ENCODE measurements around the gene OR52R1. TPM values are rescaled to one million over a fixed set of nuclear protein-coding genes. Genes with fewer than 3 reads are reported as not detected.

OR52R1 gene
- total RNA-seq (not detected), polyA plus RNA-seq (ENCODE audit: insufficient read depth in 1 of 8, insufficient read length in 8 of 8, low replicate concordance in 1 of 8) (not detected)
- long read RNA-seq, donor 1, result 0 reads
- long read RNA-seq, donor 2, result 0 reads
- long read RNA-seq, donor 3, result 0 reads
- long read RNA-seq, donor 4, partial matches to known transcripts, result 0 of 1 reads
- long read RNA-seq, donor 4, other reads (novel, unspliced or antisense), result 0 of 1 reads
- long read RNA-seq, donor 5, result 0 reads
- long read RNA-seq, donor 6, result 0 reads
- long read RNA-seq, donor 7, result 0 reads
- long read RNA-seq, donor 8, result 0 reads
- long read RNA-seq, donor 9, result 0 reads
- long read RNA-seq, donor 10, result 0 reads
- long read RNA-seq, donor 11, result 0 reads

DNA sequence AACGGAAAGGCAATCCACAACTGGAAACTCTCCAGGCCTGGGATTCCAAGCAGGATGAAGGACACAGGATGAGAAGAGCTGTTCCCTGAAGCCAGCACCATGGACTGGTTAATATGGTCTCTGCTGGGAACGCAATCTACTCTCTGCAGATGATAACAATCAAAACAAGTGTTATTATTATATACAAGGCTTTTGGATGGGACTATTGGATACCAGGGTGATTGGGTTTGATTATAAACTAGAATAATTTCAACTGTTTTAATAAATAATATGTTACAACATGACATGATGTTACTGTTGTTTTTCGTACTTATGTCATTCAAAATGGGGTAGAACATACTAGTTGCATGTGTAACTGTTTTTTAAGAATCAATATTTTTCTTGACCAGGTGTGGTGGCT, at the start of gene OR52R1:
Gene OR52R1, minus strand, starts transcription at position 101 of the 400 bp plus-strand sequence. Its CDS starts 0 bp downstream, at position 101.
- no peak for DNase-seq
- Histone ChIP-seq H3K27ac (ENCODE audit: low read length) (no peak within 1 kb of the TSS), H3K4me1 (ENCODE audit: control insufficient read depth, insufficient read depth, low read length) (no peaks in the 10 kb centered on the region), H3K36me3 (ENCODE audit: control insufficient read depth, insufficient read depth, low read length) (no peaks in the 10 kb centered on the region), H3K4me3 (ENCODE audit: low read length) (no peak within 1 kb of the TSS), H3K9me3 (replicated peaks; ENCODE audit: control insufficient read depth, low read depth, low read length) (no peaks in the 10 kb centered on the region), H3K27me3 (ENCODE audit: control insufficient read depth, insufficient read depth, low read length) (no peaks in the 10 kb centered on the region)
- no CpG with 5 or more reads among the region's 3 CpGs for WGBS (ENCODE audit: insufficient coverage)

DNA sequence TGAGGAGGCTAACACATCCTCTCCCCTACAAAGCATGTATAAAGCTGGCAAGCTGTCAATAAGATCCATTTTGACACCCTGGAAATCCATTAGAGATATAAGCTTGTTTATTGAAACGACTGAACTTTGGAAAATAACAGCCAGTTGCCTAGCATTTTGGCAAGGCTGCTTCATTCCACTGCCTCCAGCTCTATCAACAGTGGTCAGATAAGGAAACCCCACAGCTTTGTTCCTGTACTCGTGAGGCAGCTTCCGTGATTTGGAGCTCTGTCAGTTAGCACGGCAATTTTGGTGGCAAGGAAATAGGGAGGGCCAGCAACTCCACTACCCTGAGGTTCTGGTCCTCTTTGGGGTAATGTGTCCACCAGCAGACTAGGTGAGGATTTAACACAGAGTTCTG, 46.9 kb upstream of the OR52R1 start:
- H3K36me3 ChIP-seq (ENCODE audit: control insufficient read depth, insufficient read depth, low read length), result no peaks in the 10 kb centered on the region
- 37% methylated on average over 4 of the region's 4 CpGs for WGBS (ENCODE audit: insufficient coverage)
- no peak overlapping the region for H3K4me3 ChIP-seq (ENCODE audit: low read length)
- H3K27ac ChIP-seq (ENCODE audit: low read length), result no peak overlapping the region
- H3K4me1 ChIP-seq (ENCODE audit: control insufficient read depth, insufficient read depth, low read length), result no peaks in the 10 kb centered on the region
- H3K9me3 ChIP-seq (replicated peaks; ENCODE audit: control insufficient read depth, low read depth, low read length), result no peaks in the 10 kb centered on the region
- no peaks in the 10 kb centered on the region for H3K27me3 ChIP-seq (ENCODE audit: control insufficient read depth, insufficient read depth, low read length)
- peak; percentile 6 for DNase-seq

DNA sequence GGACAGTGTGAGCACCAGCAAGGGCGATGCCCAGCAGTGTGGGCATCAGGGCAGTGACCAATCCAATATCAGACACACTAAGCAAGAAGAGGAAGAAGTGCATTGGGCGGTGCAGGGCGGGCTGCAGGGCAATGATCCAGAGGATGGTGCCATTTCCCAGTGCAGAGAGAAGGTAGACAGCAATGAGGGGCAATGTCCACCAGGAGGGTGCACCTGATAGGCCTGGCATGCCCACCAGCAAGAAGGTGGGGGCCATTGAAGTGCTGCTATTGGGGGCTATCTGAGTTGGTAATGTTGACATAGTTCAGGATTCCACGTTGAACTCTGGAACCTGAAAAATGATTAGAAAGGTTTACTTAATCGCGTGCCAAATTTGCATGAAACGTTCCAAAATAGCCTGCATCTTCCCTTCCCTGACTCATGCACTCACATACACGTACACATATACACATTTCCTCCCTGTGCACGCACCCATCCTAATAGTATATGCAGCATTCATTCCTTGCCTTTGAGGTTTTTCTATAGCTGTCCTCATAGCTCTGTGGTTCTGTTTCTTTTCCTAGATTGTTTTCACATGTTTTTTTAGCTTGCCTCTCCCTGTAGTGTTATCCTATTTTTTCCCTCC, 44.8 kb upstream of the OR52R1 start, which contains the start of gene OR51S1:
Gene OR51S1, minus strand, starts transcription at position 301 of the 625 bp plus-strand sequence. Its CDS starts 0 bp downstream, at position 301.
- no peaks in the 10 kb centered on the region for H3K36me3 ChIP-seq (ENCODE audit: control insufficient read depth, insufficient read depth, low read length)
- H3K27ac ChIP-seq (ENCODE audit: low read length), result no peak within 1 kb of the TSS
- no peaks in the 10 kb centered on the region for H3K4me1 ChIP-seq (ENCODE audit: control insufficient read depth, insufficient read depth, low read length)
- H3K4me3 ChIP-seq (ENCODE audit: low read length), result no peak within 1 kb of the TSS
- no peaks in the 10 kb centered on the region for H3K27me3 ChIP-seq (ENCODE audit: control insufficient read depth, insufficient read depth, low read length)
- no peaks in the 10 kb centered on the region for H3K9me3 ChIP-seq (replicated peaks; ENCODE audit: control insufficient read depth, low read depth, low read length)
- WGBS (ENCODE audit: insufficient coverage), result 66% methylated on average over 8 of the region's 9 CpGs
- DNase-seq, result no peak

DNA sequence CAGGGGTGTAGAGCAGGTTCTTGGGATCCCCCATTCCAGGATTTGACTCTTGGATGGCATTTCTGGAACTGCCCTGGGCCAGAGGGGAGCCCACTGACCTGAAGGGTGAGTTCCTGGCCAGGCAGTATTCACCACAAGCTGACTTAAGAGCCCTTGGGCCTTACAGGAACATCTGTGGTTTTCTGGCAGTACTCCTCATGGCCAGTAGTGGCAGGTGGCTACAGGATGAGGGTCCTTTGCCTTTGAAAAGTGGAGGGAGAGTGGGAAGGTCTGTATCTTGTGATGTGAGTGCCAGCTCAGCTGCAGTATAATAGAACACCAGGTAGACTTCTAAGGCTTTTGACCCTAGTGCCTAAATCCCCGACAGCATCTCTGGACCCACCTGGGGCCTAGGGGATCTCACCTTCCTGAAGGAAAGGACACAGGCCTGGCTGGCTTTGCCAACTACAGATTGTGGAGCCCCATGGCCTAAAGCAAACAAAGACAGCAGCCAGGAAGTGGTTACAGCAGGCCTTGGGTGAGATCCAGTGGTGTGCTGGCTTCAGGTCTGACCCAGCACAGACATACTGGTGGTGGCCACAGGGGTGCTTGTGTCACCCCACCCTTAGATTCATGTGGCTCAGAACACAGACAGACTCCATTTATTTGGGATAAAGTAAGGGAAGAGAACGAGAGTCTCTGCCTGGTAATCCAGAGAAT, 35.8 kb upstream of the OR52R1 start:
- Histone ChIP-seq H3K4me1 (ENCODE audit: control insufficient read depth, insufficient read depth, low read length) (no peaks in the 10 kb centered on the region), H3K9me3 (replicated peaks; ENCODE audit: control insufficient read depth, low read depth, low read length) (no peaks in the 10 kb centered on the region), H3K27me3 (ENCODE audit: control insufficient read depth, insufficient read depth, low read length) (no peaks in the 10 kb centered on the region), H3K36me3 (ENCODE audit: control insufficient read depth, insufficient read depth, low read length) (no peaks in the 10 kb centered on the region), H3K27ac (ENCODE audit: low read length) (no peak overlapping the region), H3K4me3 (ENCODE audit: low read length) (no peak overlapping the region)
- DNase-seq, result no peak
- 91% methylated on average over 1 of the region's 2 CpGs for WGBS (ENCODE audit: insufficient coverage)

DNA sequence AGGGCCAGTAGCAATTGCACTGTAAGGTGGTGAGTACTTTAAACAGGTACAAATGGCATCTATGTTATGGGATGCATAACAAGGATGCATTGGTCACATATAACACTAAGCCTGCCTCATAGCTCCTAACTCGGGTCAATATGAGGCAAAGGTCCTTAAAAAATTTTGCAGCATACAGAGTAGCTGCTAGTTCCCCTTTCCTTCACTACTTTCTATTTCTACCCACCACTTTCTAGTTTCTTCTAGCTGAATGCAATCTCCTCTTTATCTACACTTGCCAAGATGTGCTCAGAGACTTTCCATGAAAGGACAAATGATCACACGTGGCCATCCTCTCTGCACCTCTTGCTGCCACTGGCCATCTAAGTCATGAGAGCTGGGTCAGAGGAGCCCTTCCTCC, 26.7 kb upstream of the OR52R1 start:
- no peak for DNase-seq
- Histone ChIP-seq H3K9me3 (replicated peaks; ENCODE audit: control insufficient read depth, low read depth, low read length) (no peaks in the 10 kb centered on the region), H3K36me3 (ENCODE audit: control insufficient read depth, insufficient read depth, low read length) (no peaks in the 10 kb centered on the region), H3K4me3 (ENCODE audit: low read length) (no peak overlapping the region), H3K27me3 (ENCODE audit: control insufficient read depth, insufficient read depth, low read length) (no peaks in the 10 kb centered on the region), H3K27ac (ENCODE audit: low read length) (no peak overlapping the region), H3K4me1 (ENCODE audit: control insufficient read depth, insufficient read depth, low read length) (no peaks in the 10 kb centered on the region)
- 66% methylated on average over 2 of the region's 2 CpGs for WGBS (ENCODE audit: insufficient coverage)

DNA sequence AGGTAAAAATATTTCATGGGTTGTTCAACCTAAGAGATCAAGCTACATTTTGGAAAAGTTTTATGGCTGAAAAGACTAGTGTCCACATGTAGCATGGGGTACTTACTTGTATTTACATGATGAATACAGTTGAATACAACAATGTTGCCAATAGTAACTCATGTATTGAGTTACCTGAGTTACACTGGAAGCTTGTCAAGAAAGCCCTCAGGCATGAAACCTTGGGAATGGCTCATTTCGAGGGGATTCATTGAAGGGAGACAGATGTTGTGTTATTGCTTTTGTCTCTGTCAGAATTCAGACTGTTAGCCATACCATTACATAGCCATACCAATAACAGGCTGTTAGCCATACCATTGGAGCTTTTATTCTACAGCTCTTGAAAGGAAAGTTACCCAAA, 26.2 kb upstream of the OR52R1 start:
- no peak overlapping the region for H3K4me3 ChIP-seq (ENCODE audit: low read length)
- DNase-seq, result no peak
- H3K4me1 ChIP-seq (ENCODE audit: control insufficient read depth, insufficient read depth, low read length), result no peaks in the 10 kb centered on the region
- no peaks in the 10 kb centered on the region for H3K9me3 ChIP-seq (replicated peaks; ENCODE audit: control insufficient read depth, low read depth, low read length)
- no CpG with 5 or more reads among the region's 1 CpG for WGBS (ENCODE audit: insufficient coverage)
- no peak overlapping the region for H3K27ac ChIP-seq (ENCODE audit: low read length)
- no peaks in the 10 kb centered on the region for H3K27me3 ChIP-seq (ENCODE audit: control insufficient read depth, insufficient read depth, low read length)
- no peaks in the 10 kb centered on the region for H3K36me3 ChIP-seq (ENCODE audit: control insufficient read depth, insufficient read depth, low read length)

DNA sequence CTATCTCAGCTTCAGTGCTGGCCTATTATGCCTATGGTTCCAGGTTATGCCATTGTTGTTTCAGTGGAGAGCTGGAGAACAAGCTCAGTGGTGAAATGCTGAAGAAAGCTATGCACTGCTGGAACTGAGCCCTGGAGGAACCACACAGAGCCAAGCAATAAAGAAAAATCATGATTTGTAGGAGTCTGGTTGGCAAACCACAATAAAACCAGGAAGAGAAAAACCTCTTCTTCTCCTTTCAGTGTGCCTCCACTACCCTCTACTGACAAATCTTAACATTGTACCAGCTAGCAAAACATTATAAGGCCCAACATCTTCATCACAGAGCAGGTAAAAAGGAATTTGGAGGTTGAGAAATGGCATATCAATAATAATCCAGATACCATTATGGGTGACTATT, 22.2 kb upstream of the OR52R1 start:
- Histone ChIP-seq H3K4me3 (ENCODE audit: low read length) (no peak overlapping the region), H3K4me1 (ENCODE audit: control insufficient read depth, insufficient read depth, low read length) (no peaks in the 10 kb centered on the region), H3K27ac (ENCODE audit: low read length) (no peak overlapping the region), H3K36me3 (ENCODE audit: control insufficient read depth, insufficient read depth, low read length) (no peaks in the 10 kb centered on the region), H3K27me3 (ENCODE audit: control insufficient read depth, insufficient read depth, low read length) (no peaks in the 10 kb centered on the region), H3K9me3 (replicated peaks; ENCODE audit: control insufficient read depth, low read depth, low read length) (no peaks in the 10 kb centered on the region)
- DNase-seq, result peak; percentile 8

DNA sequence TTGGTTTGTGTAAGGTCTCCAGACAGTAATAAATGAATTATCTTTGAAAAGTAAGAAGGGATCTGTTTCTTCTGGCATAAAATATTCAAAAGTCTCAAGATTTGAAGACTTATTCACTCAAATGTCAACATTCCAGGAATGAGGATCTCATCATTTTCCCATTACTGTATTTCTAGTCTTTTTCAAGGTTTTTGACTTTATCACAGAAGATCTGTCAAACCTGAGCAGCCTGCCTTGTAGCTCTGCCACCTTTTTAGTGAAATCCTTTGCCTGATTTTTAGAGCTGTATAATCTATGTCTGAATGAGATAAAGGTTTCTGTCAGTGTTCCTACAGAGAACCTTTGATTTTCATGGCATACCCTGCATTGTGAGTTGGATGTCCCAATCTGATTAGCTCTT, 21.0 kb upstream of the OR52R1 start:
- no peaks in the 10 kb centered on the region for H3K9me3 ChIP-seq (replicated peaks; ENCODE audit: control insufficient read depth, low read depth, low read length)
- no peaks in the 10 kb centered on the region for H3K36me3 ChIP-seq (ENCODE audit: control insufficient read depth, insufficient read depth, low read length)
- H3K4me1 ChIP-seq (ENCODE audit: control insufficient read depth, insufficient read depth, low read length), result no peaks in the 10 kb centered on the region
- no peak for DNase-seq
- no peak overlapping the region for H3K4me3 ChIP-seq (ENCODE audit: low read length)
- no peak overlapping the region for H3K27ac ChIP-seq (ENCODE audit: low read length)
- H3K27me3 ChIP-seq (ENCODE audit: control insufficient read depth, insufficient read depth, low read length), result no peaks in the 10 kb centered on the region

DNA sequence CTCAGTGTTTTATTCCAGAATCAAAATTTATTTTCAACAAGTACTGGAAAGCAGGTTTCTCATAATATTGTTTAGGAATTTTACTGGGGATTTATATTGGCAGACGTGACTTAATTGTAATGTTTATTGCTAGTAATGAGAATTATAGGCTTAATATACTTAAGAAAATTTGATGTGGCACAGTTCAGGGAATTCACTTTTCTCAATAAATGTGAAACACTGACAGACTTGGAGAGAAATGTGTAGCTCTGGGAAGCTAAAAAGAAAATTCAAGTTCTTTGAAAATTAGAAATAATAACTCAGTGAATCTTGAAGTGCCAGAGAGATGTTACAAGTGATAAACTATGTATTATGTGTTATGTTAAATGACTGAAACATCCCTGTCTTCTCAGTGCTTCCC, 16.8 kb upstream of the OR52R1 start, which contains the start of gene OR51F2:
Gene OR51F2, plus strand, starts transcription at position 301 of the 400 bp plus-strand sequence. CDS start 101 bp downstream, outside the sequence.
- no peaks in the 10 kb centered on the region for H3K27me3 ChIP-seq (ENCODE audit: control insufficient read depth, insufficient read depth, low read length)
- H3K9me3 ChIP-seq (replicated peaks; ENCODE audit: control insufficient read depth, low read depth, low read length), result no peaks in the 10 kb centered on the region
- no CpG with 5 or more reads among the region's 1 CpG for WGBS (ENCODE audit: insufficient coverage)
- H3K36me3 ChIP-seq (ENCODE audit: control insufficient read depth, insufficient read depth, low read length), result no peaks in the 10 kb centered on the region
- no peaks in the 10 kb centered on the region for H3K4me1 ChIP-seq (ENCODE audit: control insufficient read depth, insufficient read depth, low read length)
- no peak for DNase-seq
- H3K27ac ChIP-seq (ENCODE audit: low read length), result no peak within 1 kb of the TSS
- H3K4me3 ChIP-seq (ENCODE audit: low read length), result no peak within 1 kb of the TSS

DNA sequence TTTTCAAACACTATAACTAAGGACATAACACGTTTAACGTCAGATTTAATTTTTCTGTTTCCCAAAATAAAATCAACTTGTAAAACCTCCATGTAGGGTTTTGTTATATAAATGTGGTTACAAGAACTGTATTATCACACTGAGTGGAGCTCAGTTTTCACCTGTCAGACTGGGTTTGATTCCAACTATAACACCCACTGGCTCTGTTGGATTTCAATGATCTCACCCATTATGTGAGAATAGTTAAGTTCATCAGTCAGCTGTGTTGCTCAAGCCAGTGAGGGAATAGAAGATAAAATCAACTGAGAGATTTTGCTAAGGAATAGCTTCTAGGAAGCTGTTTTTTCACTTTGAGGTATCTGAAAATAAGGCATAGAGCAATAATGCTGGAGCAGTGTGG, 5.1 kb upstream of the OR52R1 start:
- H3K4me3 ChIP-seq (ENCODE audit: low read length), result no peak overlapping the region
- no CpG with 5 or more reads among the region's 2 CpGs for WGBS (ENCODE audit: insufficient coverage)
- H3K27me3 ChIP-seq (ENCODE audit: control insufficient read depth, insufficient read depth, low read length), result no peaks in the 10 kb centered on the region
- no peaks in the 10 kb centered on the region for H3K4me1 ChIP-seq (ENCODE audit: control insufficient read depth, insufficient read depth, low read length)
- no peaks in the 10 kb centered on the region for H3K36me3 ChIP-seq (ENCODE audit: control insufficient read depth, insufficient read depth, low read length)
- DNase-seq, result no peak
- H3K27ac ChIP-seq (ENCODE audit: low read length), result no peak overlapping the region
- H3K9me3 ChIP-seq (replicated peaks; ENCODE audit: control insufficient read depth, low read depth, low read length), result no peaks in the 10 kb centered on the region

Data from muscle of leg (tissue), 16 donors.